Middle frontal gyrus (tissue), 1 donor: ENCODE data around the gene DCTN5.
"Not testable (repeated sequence)": the region's sequence is repeated elsewhere in the genome, so short reads cannot be mapped to it uniquely, and the experiment has no call there.

Source experiments
- DNase-seq: peaks from one replicate; pipeline ENCODE4 v3.0.0-alpha.2; 2015; ENCODE audit warnings: low spot score; ENCODE audit errors: extremely low spot score

The DCTN5 gene

GRCh38 chr16:23694265-23694643, 53.0 kb downstream of the DCTN5 start:
- no peak for DNase-seq

- DNase-seq = no peak
Measured at GRCh38 chr16:23694644-23695373, 53.5 kb downstream of the DCTN5 start.

GRCh38 chr16:23695756-23696155, 54.5 kb downstream of the DCTN5 start:
- no peak for DNase-seq

- no peak for DNase-seq
Measured at GRCh38 chr16:23699100-23699499, 57.8 kb downstream of the DCTN5 start.

GRCh38 chr16:23700093-23700492, 58.8 kb downstream of the DCTN5 start:
- no peak for DNase-seq

GRCh38 chr16:23700509-23700908, 59.2 kb downstream of the DCTN5 start:
- no peak for DNase-seq

GRCh38 chr16:23701045-23701444, 59.8 kb downstream of the DCTN5 start:
- DNase-seq = no peak

- no peak for DNase-seq
Measured at GRCh38 chr16:23702951-23703350, 61.7 kb downstream of the DCTN5 start.

- DNase-seq = no peak
Measured at GRCh38 chr16:23704772-23705516, 63.7 kb downstream of the DCTN5 start.

GRCh38 chr16:23705517-23705902, 64.2 kb downstream of the DCTN5 start:
- DNase-seq = no peak

GRCh38 chr16:23706439-23706838, 65.2 kb downstream of the DCTN5 start:
- no peak for DNase-seq

GRCh38 chr16:23709536-23709935, 68.3 kb downstream of the DCTN5 start:
- DNase-seq = no peak

- no peak for DNase-seq
Measured at GRCh38 chr16:23710008-23710407, 68.7 kb downstream of the DCTN5 start.

GRCh38 chr16:23710504-23710903, 69.2 kb downstream of the DCTN5 start:
- DNase-seq = no peak

GRCh38 chr16:23711785-23712184, 70.5 kb downstream of the DCTN5 start:
- DNase-seq = no peak

GRCh38 chr16:23712976-23713375, 71.7 kb downstream of the DCTN5 start, which contains the start of gene ERN2:
TSS of gene ERN2 (minus strand) at chr16:23713222. CDS start at chr16:23713187, 35 bp downstream.
- no peak for DNase-seq

GRCh38 chr16:23716484-23716883, 75.2 kb downstream of the DCTN5 start:
- no peak for DNase-seq

- DNase-seq = not testable (repeated sequence)
Measured at GRCh38 chr16:23722613-23723240, 81.5 kb downstream of the DCTN5 start.

- DNase-seq = no peak
Measured at GRCh38 chr16:23724096-23724784, 83.0 kb downstream of the DCTN5 start.

GRCh38 chr16:23724785-23725131, 83.5 kb downstream of the DCTN5 start:
- DNase-seq = no peak

- no peak for DNase-seq
Measured at GRCh38 chr16:23726710-23727109, 85.4 kb downstream of the DCTN5 start.
